GM19452 (cell line): ENCODE measurements around the gene CRB1.

Experiments used
- ATAC-seq: cut with Tn5 transposase; IDR thresholded peaks from one replicate; pipeline ENCODE4 v1.9.1; 2021; ENCODE audit not compliant: unreplicated experiment

The CRB1 gene

DNA sequence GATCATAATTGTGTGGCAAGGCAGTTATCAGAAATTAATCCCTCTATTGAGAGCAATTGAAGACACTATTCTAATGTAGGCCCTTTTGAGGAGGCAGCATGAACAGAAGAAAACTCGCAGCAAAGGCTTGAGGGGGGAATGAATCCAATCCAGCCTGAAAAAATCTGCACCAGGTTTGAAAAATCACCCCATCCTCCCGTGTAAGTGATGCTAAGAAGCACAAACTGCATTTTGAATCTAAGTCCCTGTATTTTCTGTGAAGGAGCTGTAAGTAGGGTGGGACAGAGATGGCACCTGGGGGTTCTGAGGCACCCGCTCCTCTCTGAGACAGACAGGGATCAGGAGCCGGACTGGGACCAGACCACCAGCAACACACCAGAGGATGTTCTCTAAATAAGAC is at the start of gene CRB1:
Gene CRB1, plus strand, starts transcription at position 241 of the 400 bp plus-strand sequence. CDS start 161 bp downstream, outside the sequence.
- no peak for ATAC-seq

DNA sequence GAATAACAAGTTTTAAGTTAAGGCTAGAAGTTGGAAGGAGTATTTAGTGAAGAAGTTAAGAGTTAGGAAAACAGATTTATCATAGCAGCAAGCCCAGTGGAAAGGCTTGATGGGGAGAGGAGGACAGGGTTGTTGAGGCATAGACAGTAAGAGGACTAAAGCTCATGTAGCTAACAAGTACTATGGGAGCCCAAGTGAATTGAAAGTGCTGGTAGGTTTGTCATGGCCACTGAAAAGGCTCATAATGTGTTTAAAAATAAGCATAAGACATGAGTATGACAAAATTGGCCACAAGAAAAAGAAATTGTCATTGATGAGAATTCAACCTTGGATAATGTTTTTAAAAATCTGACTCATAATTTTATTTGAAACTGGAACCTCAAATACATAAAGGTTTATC is 49.2 kb upstream of the CRB1 start:
- no peak for ATAC-seq

DNA sequence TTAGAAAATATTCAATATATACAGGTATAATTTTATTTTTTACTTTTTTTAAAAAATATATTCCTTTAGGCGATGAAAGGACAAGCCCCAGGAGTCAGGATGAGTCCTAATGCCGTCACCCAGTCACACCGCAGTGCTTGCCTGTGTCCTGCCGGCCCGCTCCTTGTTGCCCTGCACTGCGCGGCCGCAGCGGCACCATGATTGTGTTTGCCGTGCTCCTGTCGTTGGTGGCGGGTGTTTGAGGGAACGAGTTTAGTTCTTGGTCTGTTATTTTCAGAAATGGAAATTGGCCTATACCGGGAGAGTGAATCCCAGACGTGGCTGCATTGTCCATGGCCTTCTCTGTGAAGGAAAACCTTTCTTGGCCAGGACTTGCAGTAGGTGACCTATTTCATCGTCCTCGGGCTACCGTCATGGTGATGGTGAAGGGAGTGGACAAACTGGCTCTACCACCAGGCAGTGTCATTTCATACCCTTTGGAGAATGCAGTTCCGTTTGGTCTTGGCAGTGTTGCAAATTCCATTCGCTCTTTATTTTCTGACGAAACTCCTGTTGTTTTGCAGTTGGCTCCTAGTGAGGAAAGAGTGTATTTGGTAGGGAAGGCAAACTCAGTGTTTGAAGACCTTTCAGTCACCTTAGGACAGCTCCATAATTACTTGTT is 45.9 kb upstream of the CRB1 start:
- ATAC-seq = no peak

DNA sequence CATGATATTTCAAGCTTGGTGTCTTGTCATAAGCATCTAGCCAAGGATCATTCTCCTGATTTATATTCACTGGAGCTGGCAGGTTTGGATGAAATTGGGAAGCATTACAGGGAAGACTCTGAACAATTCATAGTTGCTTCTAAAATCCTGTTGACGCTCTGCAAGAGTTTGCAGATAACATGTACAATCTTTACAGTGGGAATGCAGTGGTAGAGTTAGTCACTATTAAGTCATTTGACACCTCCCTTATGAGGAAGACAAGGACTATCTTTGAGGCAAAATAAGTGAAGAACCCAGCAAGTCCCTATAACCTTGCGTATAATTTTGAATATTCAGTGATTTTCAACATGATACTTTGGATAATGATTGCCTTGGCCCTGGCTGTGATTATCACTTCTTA is 45.3 kb upstream of the CRB1 start:
- no peak for ATAC-seq

DNA sequence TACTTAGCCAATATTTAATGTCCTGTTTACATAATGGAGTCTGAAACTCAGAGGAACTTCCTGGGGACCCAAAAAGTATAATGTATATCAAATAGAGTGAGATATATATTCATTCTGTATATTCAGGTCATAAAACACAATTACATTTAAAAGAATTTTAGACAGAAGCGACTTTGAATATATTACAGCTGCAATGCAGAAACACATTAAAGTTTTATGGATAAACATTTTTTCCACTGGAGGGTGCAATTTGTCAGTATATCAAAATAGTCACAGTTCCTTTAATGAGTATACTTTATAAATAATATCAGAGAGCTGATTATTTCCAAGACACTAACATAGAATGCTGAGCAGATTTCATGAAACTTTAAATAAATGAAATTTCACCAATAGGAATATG is 43.9 kb upstream of the CRB1 start:
- no peak for ATAC-seq

DNA sequence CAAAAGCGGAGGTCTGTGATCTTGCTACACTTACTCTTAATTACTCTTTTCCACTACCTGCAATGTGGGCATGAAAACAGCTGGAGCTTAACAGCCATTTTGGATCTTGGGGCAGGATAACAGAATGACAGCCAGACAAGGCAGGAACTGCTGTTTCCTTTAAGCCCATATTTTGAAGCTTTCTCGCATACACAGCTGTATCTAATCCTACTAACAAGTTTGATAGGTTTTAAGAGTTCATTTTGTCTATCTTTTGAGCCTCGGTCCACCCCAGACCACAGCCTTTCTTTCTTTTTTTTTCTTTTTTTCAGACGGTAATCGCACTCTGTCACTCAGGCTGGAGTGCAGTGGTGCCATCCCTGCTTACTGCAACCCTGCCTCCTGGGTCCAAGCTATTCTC is 42.4 kb upstream of the CRB1 start:
- no peak for ATAC-seq

DNA sequence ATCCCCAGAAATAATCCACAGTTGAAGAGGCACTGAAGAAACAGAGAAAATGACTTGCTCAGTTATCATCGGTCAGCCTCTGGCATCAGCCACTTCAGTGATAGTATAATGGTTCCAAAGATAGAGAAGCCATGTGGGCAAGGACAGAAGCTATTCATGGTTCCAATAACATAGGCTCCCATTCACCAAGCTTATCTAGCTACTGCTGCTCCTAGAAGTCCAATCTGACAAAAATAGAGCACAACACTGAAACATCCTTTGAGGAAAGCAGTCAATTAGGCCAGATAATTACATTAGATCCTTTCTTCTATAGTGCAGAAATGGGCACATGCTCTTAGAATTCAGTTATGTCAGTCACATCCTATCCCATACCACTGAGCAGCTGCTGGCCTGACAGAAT is 33.5 kb upstream of the CRB1 start:
- ATAC-seq = no peak

DNA sequence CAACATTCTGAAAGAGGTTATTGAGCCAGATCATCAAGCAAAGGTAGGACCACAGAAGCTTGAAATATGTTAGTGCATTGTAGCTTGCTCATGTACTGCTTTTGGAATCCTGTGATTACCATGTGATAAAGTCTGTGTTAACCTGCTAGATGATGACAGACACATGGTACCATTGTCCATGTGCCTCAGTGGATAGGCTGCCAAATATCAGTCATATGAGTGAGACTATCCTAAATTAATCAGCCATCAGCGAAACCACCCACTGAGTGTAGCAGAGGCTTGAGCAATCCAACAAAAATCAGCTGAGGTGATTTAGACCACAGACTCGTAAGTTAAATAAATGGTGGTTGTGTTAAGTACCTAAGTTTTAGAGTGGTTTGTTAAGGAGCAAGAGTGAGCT is 32.7 kb upstream of the CRB1 start:
- ATAC-seq = no peak

DNA sequence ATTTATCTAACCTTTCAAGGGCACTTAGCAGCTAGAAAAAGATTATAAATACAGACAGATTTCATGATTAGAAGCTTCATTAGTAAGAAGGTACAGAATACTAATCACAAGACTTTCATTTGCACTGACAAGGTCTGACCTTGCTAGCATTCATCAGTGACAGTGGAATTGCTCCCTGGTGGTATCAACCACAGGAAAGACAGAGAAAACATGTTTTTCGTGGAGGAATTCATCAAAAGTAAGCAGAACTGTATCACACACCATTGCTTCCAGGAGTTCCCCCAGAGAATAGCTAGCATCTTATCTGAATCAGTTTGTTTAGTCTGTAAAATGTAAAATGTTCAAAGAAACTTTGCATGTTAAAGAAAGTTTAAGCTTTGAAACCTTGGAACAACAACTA is 20.6 kb upstream of the CRB1 start:
- ATAC-seq = no peak

DNA sequence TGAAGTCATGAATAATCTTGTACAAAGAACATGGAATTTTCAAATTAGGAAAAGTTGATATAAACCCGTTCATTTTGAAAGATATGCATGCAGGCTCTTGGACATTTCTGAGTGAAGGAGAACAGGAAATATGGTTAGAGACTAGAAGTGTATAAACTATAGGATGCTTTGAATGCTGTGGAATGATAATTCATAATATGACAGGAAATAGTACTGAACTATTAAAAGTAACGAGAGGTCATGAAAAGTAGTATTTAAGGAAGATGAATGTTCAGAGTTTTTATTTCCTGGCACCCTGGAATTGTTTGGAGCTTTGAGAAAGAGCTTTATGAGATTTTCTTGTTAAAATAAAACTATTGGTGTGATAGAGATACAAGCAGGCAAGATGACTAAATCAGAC is 18.7 kb upstream of the CRB1 start:
- ATAC-seq = no peak

DNA sequence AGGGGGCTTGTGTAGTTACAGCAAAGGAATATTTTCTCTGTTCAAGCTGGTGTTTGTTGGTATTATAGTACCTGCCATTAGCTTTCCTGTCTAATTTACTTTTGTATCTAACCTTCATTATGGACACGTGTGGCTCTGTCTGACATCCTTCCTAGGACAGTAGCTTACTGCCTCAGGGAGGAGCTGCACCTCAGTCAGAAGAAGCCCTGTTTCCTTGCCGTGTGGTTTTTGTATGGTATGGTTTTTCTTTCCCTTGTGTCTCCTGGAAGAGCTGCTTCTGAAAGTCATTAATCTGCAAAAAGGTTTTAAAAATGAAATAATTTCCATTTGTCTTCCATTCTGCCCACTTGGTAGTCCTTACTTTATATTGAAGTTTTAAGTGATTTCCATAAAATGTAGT is 17.4 kb upstream of the CRB1 start:
- no peak for ATAC-seq

DNA sequence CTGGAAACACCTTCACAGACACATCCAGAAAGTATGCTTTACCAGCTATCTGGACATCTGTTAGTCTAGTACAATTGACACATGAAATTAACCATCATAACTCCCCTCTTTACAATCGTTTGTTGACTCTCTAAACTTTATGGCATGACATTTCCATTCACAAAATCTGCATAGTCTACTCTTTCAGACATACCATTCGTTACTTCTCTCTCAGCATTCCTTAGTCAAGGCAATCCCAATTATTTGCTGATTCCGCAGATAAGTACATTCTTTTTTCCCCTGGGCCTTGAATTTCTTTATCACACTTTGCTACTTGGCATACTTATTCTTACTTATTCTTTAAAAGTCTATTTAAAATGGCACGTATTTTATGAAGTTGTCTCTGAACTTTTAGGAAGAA is 15.1 kb upstream of the CRB1 start:
- no peak for ATAC-seq

DNA sequence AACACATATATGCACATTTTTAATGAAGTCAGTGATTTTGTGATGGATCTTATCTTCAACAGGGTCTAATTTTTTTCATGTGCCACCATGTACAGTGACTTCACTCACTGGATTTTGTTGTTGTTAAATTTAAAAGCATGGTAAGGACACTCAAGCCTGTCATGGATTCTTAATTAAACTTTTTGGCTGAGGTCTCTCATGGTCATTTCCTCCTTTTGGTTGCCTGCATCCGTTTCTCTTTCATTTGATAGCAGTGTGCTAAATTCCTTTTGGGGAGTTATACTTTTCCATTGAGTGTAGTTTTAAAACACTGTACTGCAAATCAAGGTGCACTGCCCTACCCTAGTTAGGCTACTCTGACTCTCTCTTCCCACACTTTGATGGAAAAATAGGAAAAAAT is 13.2 kb upstream of the CRB1 start:
- ATAC-seq = no peak

DNA sequence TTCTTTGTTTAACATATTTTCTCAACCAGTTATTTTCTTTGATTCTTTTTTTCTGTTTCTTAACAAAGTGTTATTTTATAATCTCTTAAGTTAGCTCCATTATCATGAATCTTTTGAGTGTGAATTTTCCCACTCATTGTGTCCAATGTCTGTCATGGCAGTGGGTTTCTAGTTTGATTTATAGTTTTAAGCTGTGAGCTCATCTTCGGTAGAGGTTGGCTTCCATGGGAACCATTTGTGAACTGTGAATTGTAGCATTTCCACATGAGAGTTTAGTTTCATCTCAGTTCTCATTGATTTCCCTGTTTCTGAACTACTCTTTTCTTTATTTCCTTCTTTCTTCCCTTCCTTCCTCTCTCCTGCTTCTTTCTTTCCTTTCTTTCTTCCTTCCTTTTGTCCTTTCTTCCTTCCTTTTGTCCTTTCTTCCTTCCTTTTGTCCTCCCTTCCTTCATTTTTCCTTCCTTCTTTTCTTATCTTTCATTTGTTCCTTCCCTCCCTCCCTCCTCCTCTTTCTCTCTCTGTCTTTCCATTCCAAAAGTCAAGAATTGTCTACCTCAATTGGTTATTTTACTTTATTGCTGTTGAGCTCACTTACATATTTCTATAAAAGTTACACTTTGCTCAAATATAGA is 3.0 kb upstream of the CRB1 start:
- ATAC-seq = no peak

DNA sequence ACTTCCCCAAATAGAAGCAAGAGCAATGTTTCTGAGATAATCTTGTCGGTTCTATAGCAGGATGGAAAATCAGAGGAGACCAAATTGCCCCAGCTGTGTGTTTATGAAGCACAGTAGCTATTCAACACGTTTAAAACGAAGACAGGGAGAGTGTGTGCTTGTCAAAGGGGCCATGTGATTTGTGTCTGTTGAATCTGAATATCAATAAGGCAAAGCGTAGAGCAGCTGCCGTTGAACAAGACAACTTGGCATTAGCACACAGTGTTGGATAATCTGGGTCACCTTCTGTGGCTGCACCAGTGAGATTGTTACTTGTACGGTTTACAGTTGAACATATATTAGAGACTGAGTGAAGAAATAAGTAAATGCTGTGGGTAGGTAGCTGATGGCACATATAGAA is 1.0 kb downstream of the CRB1 start:
- no peak for ATAC-seq

DNA sequence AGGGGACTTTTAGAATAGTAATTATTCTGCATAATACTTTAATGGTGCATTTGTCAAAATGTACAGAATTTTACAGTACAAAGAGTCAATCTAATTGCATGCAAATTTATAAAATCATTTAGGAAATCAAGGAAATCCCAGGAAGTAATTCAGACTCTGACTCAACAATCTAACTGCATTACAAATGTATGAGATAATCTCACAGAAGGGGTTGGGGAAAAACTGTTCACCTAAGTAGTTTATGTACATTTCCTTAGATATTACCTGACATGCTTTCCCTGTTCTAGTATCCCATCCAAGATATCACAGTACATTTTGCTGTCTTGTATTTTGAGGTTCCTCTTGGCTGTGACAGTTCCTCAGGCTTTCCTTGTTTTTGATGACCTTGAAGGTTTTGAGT is 4.7 kb downstream of the CRB1 start:
- ATAC-seq = no peak

DNA sequence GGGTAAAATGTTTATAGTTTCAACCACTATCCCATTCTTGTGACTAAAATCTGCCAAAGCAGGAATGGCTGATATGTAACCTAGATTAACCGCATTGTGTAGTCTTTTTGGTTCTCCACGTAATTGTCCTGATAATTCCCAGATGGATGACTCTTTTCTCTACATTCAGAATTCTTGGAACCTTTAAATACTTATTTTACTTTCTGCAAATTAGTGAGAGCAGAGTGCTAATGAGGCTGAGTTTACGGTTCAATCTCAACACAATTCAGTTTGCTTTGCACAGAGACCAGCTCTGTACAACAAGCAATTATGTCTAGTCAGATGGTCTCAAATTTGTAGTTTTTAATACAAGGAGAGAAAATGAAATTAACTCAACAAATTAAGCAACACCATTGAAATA is 9.1 kb downstream of the CRB1 start:
- no peak for ATAC-seq

DNA sequence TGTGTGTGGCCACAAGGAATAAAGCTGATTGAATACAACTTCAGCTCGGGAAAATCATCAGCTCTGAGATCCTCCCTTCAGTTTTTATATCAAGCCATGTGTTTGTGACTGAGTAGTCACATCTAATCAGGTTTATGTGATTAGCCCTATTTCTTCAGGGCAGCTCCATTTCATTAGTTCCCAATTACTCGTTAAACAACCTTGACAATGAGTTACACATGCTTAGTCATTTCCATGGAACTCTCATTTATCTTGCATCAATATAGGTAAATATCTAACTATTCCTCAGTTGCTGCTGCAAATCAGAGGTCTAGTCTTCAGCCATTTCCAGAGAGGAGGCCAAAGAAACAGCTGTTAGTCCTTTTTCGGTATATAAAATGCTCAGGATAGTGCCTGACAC is 16.3 kb downstream of the CRB1 start:
- ATAC-seq = no peak

DNA sequence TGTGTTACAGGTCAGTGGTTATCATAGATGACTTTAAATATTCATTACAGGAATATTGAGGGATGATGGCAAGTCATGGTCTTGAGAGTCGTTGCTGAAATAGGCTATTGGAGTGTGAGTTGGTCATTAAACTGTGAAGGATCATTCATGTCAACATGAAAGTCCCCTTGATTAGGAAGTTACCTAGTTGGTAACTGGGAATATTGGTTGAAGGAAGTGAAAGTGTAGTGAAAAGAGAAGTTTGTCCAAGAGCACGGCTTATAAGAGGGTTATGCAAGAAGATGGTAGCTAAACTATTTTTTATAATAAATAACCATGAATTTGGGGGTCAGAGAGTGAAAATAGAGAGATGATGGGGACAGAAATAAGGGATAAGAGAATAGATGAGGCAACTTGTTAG is 16.9 kb downstream of the CRB1 start:
- ATAC-seq = no peak

DNA sequence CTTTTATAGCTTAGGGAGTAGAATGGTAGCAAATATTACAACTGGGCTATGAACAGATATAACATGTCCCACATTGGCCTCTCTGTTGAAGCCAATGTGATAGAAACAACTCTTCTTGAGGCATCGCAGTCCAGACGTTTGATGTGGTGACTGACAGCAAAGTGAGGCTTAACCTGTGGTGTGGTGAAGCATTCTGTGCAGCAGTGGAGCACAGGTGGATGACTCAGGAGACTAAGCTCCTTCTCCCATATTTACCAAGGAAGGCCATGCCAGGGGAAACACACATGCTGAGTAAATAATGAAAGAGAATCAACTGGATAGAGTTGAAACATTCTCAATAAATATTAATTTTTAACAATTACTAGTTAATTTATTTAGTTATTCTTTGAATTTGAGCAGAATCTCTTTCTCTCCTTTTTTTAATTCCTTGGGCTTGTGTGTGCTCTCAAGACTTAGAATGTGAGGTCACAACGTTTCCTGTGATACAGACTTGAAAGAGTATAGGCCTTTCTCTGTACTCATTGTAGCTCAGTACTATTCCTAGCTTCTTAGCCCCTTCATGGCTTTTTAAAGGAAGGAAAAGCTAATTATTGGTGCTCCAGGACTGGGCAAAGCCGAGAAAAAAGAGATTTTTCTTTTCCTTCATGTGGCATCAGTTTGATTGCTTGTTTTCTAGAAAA is 17.6 kb downstream of the CRB1 start:
- ATAC-seq = no peak

DNA sequence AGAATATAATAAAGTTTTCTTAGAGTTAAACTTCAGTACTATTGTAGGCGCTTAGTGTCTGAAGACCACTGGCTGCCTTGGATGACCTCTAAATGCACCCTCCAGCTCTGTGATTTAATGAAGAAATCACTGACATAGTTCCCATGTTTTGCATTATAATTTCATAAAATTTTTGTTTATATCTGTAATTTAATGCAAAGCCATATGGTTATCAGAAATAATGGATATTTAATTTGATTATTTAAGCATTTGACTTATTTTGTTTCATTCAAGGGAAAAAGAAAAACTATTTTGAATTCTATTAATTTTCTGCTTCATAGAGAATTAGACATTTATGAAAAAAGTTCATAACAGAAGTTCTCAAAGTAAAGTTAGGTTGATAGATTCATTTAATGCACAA is 18.6 kb downstream of the CRB1 start:
- ATAC-seq = no peak

DNA sequence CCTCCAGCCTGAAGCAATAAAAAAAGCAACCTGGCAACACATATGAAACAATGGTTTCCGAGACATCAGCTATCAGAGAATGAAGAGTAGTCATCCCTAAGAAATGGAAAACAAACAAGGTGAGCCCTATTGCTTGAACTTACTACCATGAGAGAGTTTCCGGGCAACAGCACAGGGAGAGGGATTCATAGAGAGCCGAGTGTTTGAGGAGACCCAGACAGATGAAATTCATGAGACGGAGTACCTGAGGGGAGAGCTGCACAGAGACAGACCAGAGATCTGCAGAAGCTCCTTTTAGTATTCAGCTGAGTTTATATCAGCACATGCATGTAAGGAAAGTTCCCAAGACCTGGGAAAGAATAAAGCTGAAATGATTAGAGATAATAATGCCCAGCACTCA is 19.8 kb downstream of the CRB1 start:
- ATAC-seq = no peak

DNA sequence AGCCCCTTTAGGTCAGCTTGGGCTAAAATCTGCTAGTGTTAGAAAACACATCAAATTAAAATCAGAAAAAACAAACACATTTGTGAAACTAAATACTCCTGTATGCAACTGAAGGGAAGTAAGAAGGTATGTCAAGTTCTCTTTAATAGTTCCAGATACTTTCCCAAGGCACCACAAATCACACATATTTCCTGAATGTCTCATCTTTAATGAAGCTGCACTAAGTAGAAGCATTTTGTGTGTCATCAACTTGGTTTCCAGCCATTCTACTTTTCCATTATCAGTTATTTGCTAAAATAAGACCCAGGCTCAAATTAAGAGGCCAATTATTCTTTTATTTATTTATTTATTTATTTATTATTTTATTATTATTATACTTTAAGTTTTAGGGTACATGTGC is 34.7 kb downstream of the CRB1 start:
- no peak for ATAC-seq
